Stimulated activated CD8-positive, alpha-beta memory T cell treated with anti-CD3 and anti-CD28 coated beads, Interleukin-15, amount 100 ng/mL, for 1 hour (primary cell): ENCODE data around the gene PSMD1.

ENCODE experiments used
- DNase-seq: peaks from one replicate; pipeline ENCODE4 v3.0.0-alpha.2; 2020; ENCODE audit warnings: low read depth

Gene PSMD1

GRCh38 chr2:231034291-231034882 is 22.3 kb upstream of the PSMD1 start:
- DNase-seq = no peak

GRCh38 chr2:231036131-231036530 is 20.5 kb upstream of the PSMD1 start:
- no peak for DNase-seq

GRCh38 chr2:231036578-231037106 is 20.0 kb upstream of the PSMD1 start:
- no peak for DNase-seq

GRCh38 chr2:231037202-231037730 is 19.4 kb upstream of the PSMD1 start, which contains the start of gene C2orf72:
Gene C2orf72 (plus strand): TSS chr2:231037523. CDS start chr2:231037566, 43 bp downstream.
- DNase-seq = no peak

- DNase-seq = no peak
Measured at GRCh38 chr2:231037731-231038482, 18.8 kb upstream of the PSMD1 start.

- DNase-seq = no peak
Measured at GRCh38 chr2:231038483-231039293, 18.0 kb upstream of the PSMD1 start.

GRCh38 chr2:231039294-231039664 is 17.4 kb upstream of the PSMD1 start:
- DNase-seq = no peak

- DNase-seq = no peak
Measured at GRCh38 chr2:231039821-231040364, 16.8 kb upstream of the PSMD1 start.

- DNase-seq = no peak
Measured at GRCh38 chr2:231041061-231041689, 15.5 kb upstream of the PSMD1 start.

GRCh38 chr2:231043796-231044195 is 12.9 kb upstream of the PSMD1 start:
- no peak for DNase-seq

- no peak for DNase-seq
Measured at GRCh38 chr2:231046916-231047273, 9.8 kb upstream of the PSMD1 start.

- no peak for DNase-seq
Measured at GRCh38 chr2:231047274-231047922, 9.3 kb upstream of the PSMD1 start.

- no peak for DNase-seq
Measured at GRCh38 chr2:231047923-231048915, 8.4 kb upstream of the PSMD1 start.

- no peak for DNase-seq
Measured at GRCh38 chr2:231049286-231050017, 7.2 kb upstream of the PSMD1 start.

GRCh38 chr2:231050018-231050901 is 6.4 kb upstream of the PSMD1 start:
- no peak for DNase-seq

GRCh38 chr2:231051116-231051515 is 5.6 kb upstream of the PSMD1 start:
- DNase-seq = no peak

- peak; percentile 59 for DNase-seq
Measured at GRCh38 chr2:231052494-231053451, 3.9 kb upstream of the PSMD1 start.
